ENCODE measurements around the gene MAP1LC3C.

DNA sequence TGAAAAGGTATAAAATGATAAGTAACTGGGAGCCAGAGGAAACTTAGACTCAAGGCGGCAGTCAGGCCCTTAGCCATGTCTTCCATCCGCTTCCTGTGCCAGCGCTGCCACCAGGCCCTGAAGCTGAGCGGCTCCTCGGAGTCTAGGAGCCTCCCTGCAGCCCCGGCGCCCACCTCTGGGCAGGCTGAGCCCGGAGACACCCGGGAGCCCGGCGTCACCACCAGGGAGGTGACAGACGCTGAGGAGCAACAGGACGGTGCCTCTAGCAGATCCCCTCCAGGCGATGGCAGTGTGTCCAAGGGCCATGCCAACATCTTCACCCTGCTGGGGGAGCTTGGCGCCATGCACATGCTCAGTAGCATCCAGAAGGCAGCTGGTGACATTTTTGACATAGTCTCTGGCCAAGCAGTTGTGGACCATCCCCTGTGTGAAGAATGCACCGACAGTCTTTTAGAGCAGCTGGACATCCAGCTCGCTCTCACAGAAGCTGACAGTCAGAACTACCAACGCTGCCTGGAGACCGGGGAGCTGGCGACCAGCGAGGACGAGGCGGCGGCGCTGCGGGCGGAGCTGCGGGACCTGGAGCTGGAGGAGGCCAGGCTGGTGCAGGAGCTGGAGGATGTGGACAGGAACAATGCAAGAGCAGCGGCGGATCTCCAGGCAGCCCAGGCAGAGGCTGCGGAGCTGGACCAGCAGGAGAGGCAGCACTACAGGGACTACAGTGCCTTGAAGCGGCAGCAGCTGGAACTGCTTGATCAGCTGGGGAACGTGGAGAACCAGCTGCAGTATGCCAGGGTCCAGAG is 41.0 kb downstream of the MAP1LC3C start, which contains the start of gene BECN2:
- no peak for TF ChIP-seq POLR2A (conservative IDR thresholded peaks at IDR 0.05)
- TF ChIP-seq, protein P1, sequence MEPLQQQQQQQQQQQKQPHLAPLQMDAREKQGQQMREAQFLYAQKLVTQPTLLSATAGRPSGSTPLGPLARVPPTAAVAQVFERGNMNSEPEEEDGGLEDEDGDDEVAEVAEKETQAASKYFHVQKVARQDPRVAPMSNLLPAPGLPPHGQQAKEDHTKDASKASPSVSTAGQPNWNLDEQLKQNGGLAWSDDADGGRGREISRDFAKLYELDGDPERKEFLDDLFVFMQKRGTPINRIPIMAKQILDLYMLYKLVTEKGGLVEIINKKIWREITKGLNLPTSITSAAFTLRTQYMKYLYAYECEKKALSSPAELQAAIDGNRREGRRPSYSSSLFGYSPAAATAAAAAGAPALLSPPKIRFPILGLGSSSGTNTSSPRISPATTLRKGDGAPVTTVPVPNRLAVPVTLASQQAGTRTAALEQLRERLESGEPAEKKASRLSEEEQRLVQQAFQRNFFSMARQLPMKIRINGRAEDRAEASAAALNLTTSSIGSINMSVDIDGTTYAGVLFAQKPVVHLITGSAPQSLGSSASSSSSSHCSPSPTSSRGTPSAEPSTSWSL (CRISPR knock-in tag; IDR thresholded peaks at IDR 0.05; ENCODE audit: borderline replicate concordance), result no peak
- TF ChIP-seq, protein P2, sequence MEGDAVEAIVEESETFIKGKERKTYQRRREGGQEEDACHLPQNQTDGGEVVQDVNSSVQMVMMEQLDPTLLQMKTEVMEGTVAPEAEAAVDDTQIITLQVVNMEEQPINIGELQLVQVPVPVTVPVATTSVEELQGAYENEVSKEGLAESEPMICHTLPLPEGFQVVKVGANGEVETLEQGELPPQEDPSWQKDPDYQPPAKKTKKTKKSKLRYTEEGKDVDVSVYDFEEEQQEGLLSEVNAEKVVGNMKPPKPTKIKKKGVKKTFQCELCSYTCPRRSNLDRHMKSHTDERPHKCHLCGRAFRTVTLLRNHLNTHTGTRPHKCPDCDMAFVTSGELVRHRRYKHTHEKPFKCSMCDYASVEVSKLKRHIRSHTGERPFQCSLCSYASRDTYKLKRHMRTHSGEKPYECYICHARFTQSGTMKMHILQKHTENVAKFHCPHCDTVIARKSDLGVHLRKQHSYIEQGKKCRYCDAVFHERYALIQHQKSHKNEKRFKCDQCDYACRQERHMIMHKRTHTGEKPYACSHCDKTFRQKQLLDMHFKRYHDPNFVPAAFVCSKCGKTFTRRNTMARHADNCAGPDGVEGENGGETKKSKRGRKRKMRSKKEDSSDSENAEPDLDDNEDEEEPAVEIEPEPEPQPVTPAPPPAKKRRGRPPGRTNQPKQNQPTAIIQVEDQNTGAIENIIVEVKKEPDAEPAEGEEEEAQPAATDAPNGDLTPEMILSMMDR (IDR thresholded peaks at IDR 0.05 in 2 of 3, conservative IDR thresholded peaks at IDR 0.05 in 1 of 3; ENCODE audit: insufficient read depth in 2 of 3, low read depth in 1 of 3, low read length in 3 of 3), result peak; percentile 61 to 78 (median 73)
- TF ChIP-seq LEF1 (IDR thresholded peaks at IDR 0.05), result no peak
- TF ChIP-seq, protein P3, sequence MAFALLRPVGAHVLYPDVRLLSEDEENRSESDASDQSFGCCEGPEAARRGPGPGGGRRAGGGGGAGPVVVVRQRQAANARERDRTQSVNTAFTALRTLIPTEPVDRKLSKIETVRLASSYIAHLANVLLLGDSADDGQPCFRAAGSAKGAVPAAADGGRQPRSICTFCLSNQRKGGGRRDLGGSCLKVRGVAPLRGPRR (CRISPR knock-in tag; IDR thresholded peaks at IDR 0.05), result no peak
- TF ChIP-seq JUND (IDR thresholded peaks at IDR 0.05; ENCODE audit: borderline replicate concordance, low read depth, low read length), result no peak
- no peak for TF ChIP-seq JUND (tag; IDR thresholded peaks at IDR 0.05; ENCODE audit: borderline replicate concordance, low read depth, low read length)
- TF ChIP-seq ZNF41 (CRISPR knock-in tag; conservative IDR thresholded peaks at IDR 0.05), result no peak
- TF ChIP-seq, protein P4, sequence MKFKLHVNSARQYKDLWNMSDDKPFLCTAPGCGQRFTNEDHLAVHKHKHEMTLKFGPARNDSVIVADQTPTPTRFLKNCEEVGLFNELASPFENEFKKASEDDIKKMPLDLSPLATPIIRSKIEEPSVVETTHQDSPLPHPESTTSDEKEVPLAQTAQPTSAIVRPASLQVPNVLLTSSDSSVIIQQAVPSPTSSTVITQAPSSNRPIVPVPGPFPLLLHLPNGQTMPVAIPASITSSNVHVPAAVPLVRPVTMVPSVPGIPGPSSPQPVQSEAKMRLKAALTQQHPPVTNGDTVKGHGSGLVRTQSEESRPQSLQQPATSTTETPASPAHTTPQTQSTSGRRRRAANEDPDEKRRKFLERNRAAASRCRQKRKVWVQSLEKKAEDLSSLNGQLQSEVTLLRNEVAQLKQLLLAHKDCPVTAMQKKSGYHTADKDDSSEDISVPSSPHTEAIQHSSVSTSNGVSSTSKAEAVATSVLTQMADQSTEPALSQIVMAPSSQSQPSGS (CRISPR knock-in tag; IDR thresholded peaks at IDR 0.05), result no peak
- TF ChIP-seq SIRT6 (IDR thresholded peaks at IDR 0.05; ENCODE audit: low read depth, low read length), result no peak
